GM12878 (cell line): Measurements from ENCODE around the gene PPP1R9B. TPM values are rescaled to one million over a fixed set of nuclear protein-coding genes. Genes with fewer than 3 reads are reported as not detected.

ENCODE experiments used
- ATAC-seq: fragments of 200-7000 bp; cut with Tn5 transposase; 3 replicates; pipeline ENCODE4 v1.9.1; 2020; ENCODE audit warnings: mild to moderate bottlenecking, moderate library complexity
- BruUV-seq: library from RNA; stranded (reverse); fragments of 400-500 nt; replicated peaks from 2 replicates; lab custom pipeline; 2021; lab: Mats Ljungman, UMichigan
- CTCF ChIA-PET: fragments of 300-600 bp; sonication (Branson Sonifier 250); formaldehyde crosslinking; extraction: SDS; loops from one replicate; lab custom pipeline; 2021; ENCODE audit warnings: inconsistent platforms; lab: Yijun Ruan, JAX
- POLR2A ChIA-PET: fragments of 350-600 bp; formaldehyde crosslinking; extraction: SDS; loops from one replicate; lab custom pipeline; 2021; ENCODE audit warnings: inconsistent platforms; lab: Charles Lee
- RAD21 ChIA-PET: fragments of 300-600 bp; sonication (Branson Sonifier 250); formaldehyde crosslinking; loops from one replicate; lab custom pipeline; 2023; ENCODE audit warnings: antibody characterized with exemption; ENCODE audit not compliant: unreplicated experiment; lab: Charles Lee
- SMC1A ChIA-PET: fragments of 300-600 bp; sonication (Branson Sonifier 250); formaldehyde crosslinking; loops from one replicate; lab custom pipeline; 2023; ENCODE audit not compliant: unreplicated experiment, uncharacterized antibody; lab: Charles Lee
- DNase-seq: peaks from one replicate; pipeline ENCODE4 v3.0.0-alpha.2; 2011; ENCODE audit warnings: low read depth, low spot score
- FAIRE-seq: peaks from 3 replicates; lab custom pipeline; 2011; peaks lifted over from hg19 to GRCh38; lab: Jason Lieb, UNC
- H2AFZ ChIP-seq: 2 replicates; pipeline ENCODE4 v1.6.0; 2011; ENCODE audit warnings: low read depth, low read length, control low read depth; ENCODE audit not compliant: control insufficient read depth
- H3K27ac ChIP-seq: 2 replicates; pipeline ENCODE4 v1.5.1; 2011; ENCODE audit warnings: control low read depth; ENCODE audit not compliant: control insufficient read depth, insufficient read depth
- H3K27me3 ChIP-seq, 2 experiments: replicated peaks in 1 of 2; 2 replicates each; pipeline versions ENCODE4 v1.6.0 to v1.6.1; 2011; ENCODE audit warnings: low read length in 1 of 2; ENCODE audit not compliant: control insufficient read depth in 2 of 2, insufficient read depth in 2 of 2
- H3K36me3 ChIP-seq, 2 experiments: 2 replicates each; pipeline ENCODE4 v1.5.1; 2011; ENCODE audit warnings: low read length in 1 of 2; ENCODE audit not compliant: control insufficient read depth in 2 of 2, insufficient read depth in 2 of 2
- H3K4me1 ChIP-seq: 2 replicates; pipeline ENCODE4 v1.6.1; 2011; ENCODE audit warnings: mild to moderate bottlenecking, low read length, moderate library complexity, mixed read lengths; ENCODE audit not compliant: control insufficient read depth, insufficient read depth
- H3K4me2 ChIP-seq: 2 replicates; pipeline ENCODE4 v1.6.0; 2011; ENCODE audit warnings: control low read depth; ENCODE audit not compliant: control insufficient read depth, insufficient read depth
- H3K4me3 ChIP-seq: fragments of 200-600 bp; sonication (generic); 2 replicates; pipeline ENCODE4 v1.5.1; 2016
- H3K79me2 ChIP-seq: 2 replicates; pipeline ENCODE4 v1.6.0; 2011; ENCODE audit warnings: low read length; ENCODE audit not compliant: control insufficient read depth, insufficient read depth
- H3K9ac ChIP-seq: 2 replicates; pipeline ENCODE4 v1.8.0; 2011; ENCODE audit warnings: low read length, control low read depth, mixed read lengths; ENCODE audit not compliant: control insufficient read depth, insufficient read depth
- H3K9me3 ChIP-seq: replicated peaks from 3 replicates; pipeline ENCODE4 v1.5.1; 2011; ENCODE audit warnings: mild to moderate bottlenecking, low read length; ENCODE audit not compliant: control insufficient read depth, insufficient read depth
- H4K20me1 ChIP-seq: 2 replicates; pipeline ENCODE4 v1.6.0; 2011; ENCODE audit not compliant: control insufficient read depth, insufficient read depth
- BRCA1 ChIP-seq: IDR thresholded peaks from 2 replicates; pipeline ENCODE4 v1.6.1; 2011; ENCODE audit warnings: low read depth, low read length, improper control_type of control experiment
- CREB1 ChIP-seq: IDR thresholded peaks from 2 replicates; pipeline ENCODE4 v1.6.1; 2012; ENCODE audit warnings: low read depth, mild to moderate bottlenecking, inconsistent platforms
- CREM ChIP-seq: IDR thresholded peaks from 2 replicates; pipeline ENCODE4 v1.6.1; 2014; ENCODE audit warnings: antibody characterized with exemption, low read depth
- HDGF ChIP-seq: fragments of 450-650 bp; IDR thresholded peaks from 2 replicates; pipeline ENCODE4 v1.6.1; 2016; ENCODE audit warnings: antibody characterized with exemption
- IRF4 ChIP-seq: IDR thresholded peaks from 2 replicates; pipeline ENCODE4 v1.6.1; 2011; ENCODE audit warnings: low read depth, low read length
- MEF2A ChIP-seq: IDR thresholded peaks from 2 replicates; pipeline ENCODE4 v1.6.1; 2011; ENCODE audit warnings: low read depth, mild to moderate bottlenecking, low read length, moderate library complexity; ENCODE audit not compliant: insufficient read depth
- MEF2B ChIP-seq: fragments of 450-650 bp; IDR thresholded peaks from 2 replicates; pipeline ENCODE4 v1.6.1; 2018; ENCODE audit warnings: mild to moderate bottlenecking, moderate library complexity; ENCODE audit not compliant: partially characterized antibody, poor library complexity, severe bottlenecking
- MYB ChIP-seq: fragments of 150-350 bp; IDR thresholded peaks from 2 replicates; pipeline ENCODE4 v1.6.1; 2014; ENCODE audit warnings: mild to moderate bottlenecking, low read depth, low read length, borderline replicate concordance
- NR2C1 ChIP-seq: fragments of 450-650 bp; IDR thresholded peaks from 2 replicates; pipeline ENCODE4 v1.6.1; 2017; ENCODE audit warnings: antibody characterized with exemption, mild to moderate bottlenecking, moderate library complexity
- NR2C2 ChIP-seq: IDR thresholded peaks from 2 replicates; pipeline ENCODE4 v1.6.1; 2011; ENCODE audit warnings: borderline replicate concordance, low read depth; ENCODE audit not compliant: control insufficient read depth, insufficient read length
- NR2F1 ChIP-seq: fragments of 450-650 bp; conservative IDR thresholded peaks from 2 replicates; pipeline ENCODE4 v1.6.1; 2017; ENCODE audit warnings: mild to moderate bottlenecking
- POLR2AphosphoS2 ChIP-seq: IDR thresholded peaks from 2 replicates; pipeline ENCODE4 v1.6.1; 2011; ENCODE audit warnings: low read depth, mild to moderate bottlenecking, low read length, improper control_type of control experiment, moderate library complexity
- RBBP5 ChIP-seq: fragments of 200-600 bp; sonication (generic); conservative IDR thresholded peaks from 2 replicates; pipeline ENCODE4 v1.6.1; 2016
- RFX5 ChIP-seq: IDR thresholded peaks from 2 replicates; pipeline ENCODE4 v1.6.1; 2011; ENCODE audit warnings: low read depth, low read length, improper control_type of control experiment
- SREBF1 ChIP-seq: IDR thresholded peaks from 2 replicates; pipeline ENCODE4 v1.6.1; 2012; ENCODE audit warnings: mild to moderate bottlenecking, low read length
- TCF7 ChIP-seq: IDR thresholded peaks from 2 replicates; pipeline ENCODE4 v1.6.1; 2014; ENCODE audit warnings: antibody characterized with exemption, borderline replicate concordance
- ZNF24 ChIP-seq: fragments of 450-650 bp; IDR thresholded peaks from 2 replicates; pipeline ENCODE4 v1.6.1; 2017; ENCODE audit warnings: antibody characterized with exemption, mild to moderate bottlenecking
- ZNF384 ChIP-seq: IDR thresholded peaks from 2 replicates; pipeline ENCODE4 v1.6.1; 2012; ENCODE audit warnings: low read depth, mild to moderate bottlenecking, low read length, improper control_type of control experiment, borderline replicate concordance
- WGBS: methylation state at CpG from one replicate; pipeline ENCODE4 v1.1.6; 2016; ENCODE audit warnings: low lambda C conversion rate; ENCODE audit not compliant: insufficient replicate concordance, insufficient coverage; ENCODE audit errors: missing lambda C conversion rate; 5-methylcytosine and 5-hydroxymethylcytosine counted together
- in situ Hi-C: fragments of 300-500 bp; cut with MboI; formaldehyde crosslinking; loops from 9 replicates; pipeline ENCODE4 v1.14.3; 2018; ENCODE audit warnings: mixed read lengths
- intact Hi-C: fragments of 100-400 bp; cut with micrococcal nuclease; formaldehyde crosslinking; loops from one replicate; pipeline ENCODE4 v1.14.2; 2022; ENCODE audit not compliant: unreplicated experiment
- polyA plus RNA-seq, 11 experiments: library from polyadenylated mRNA; depleted of rRNA in 4 of 11; unstranded in 6 of 11; stranded (reverse) in 5 of 11; fragments of >200 nt; fragmentation: Nextera tagmentation in 4 of 11; fragmentation: Illumina TruSeq in 1 of 11; extraction: Ambion mirVana in 4 of 11; extraction: Trizol in 1 of 11; gene quantifications; 1 replicate in 1 of 11; 2 replicates in 10 of 11; pipeline versions ENCODE4 v1.2.1 to v1.2.3, GENCODE V29; 2011 to 2016; ENCODE audit warnings: inconsistent platforms in 2 of 11, missing spikeins in 2 of 11, low read depth in 1 of 11
- total RNA-seq, 4 experiments: library from RNA; depleted of rRNA in 3 of 4; stranded (reverse); fragments of >200 nt in 3 of 4; fragmentation: Illumina TruSeq in 1 of 4; extraction: Trizol in 1 of 4; gene quantifications; 2 replicates each; pipeline versions ENCODE4 v1.2.1 to v1.2.3, GENCODE V29; 2013 to 2021
- TF ChIP-seq, protein P1 (sequence below): fragments of 450-650 bp; conservative IDR thresholded peaks from 2 replicates; pipeline ENCODE4 v1.6.1; 2017; ENCODE audit warnings: mild to moderate bottlenecking, moderate library complexity

PPP1R9B gene
- total and polyA plus RNA-seq, 10 of the 15 experiments (the other 5 are each of a cell fraction or from before 2014, with no cell fraction given) = 0.20 to 107 (median 37.5) TPM

DNA sequence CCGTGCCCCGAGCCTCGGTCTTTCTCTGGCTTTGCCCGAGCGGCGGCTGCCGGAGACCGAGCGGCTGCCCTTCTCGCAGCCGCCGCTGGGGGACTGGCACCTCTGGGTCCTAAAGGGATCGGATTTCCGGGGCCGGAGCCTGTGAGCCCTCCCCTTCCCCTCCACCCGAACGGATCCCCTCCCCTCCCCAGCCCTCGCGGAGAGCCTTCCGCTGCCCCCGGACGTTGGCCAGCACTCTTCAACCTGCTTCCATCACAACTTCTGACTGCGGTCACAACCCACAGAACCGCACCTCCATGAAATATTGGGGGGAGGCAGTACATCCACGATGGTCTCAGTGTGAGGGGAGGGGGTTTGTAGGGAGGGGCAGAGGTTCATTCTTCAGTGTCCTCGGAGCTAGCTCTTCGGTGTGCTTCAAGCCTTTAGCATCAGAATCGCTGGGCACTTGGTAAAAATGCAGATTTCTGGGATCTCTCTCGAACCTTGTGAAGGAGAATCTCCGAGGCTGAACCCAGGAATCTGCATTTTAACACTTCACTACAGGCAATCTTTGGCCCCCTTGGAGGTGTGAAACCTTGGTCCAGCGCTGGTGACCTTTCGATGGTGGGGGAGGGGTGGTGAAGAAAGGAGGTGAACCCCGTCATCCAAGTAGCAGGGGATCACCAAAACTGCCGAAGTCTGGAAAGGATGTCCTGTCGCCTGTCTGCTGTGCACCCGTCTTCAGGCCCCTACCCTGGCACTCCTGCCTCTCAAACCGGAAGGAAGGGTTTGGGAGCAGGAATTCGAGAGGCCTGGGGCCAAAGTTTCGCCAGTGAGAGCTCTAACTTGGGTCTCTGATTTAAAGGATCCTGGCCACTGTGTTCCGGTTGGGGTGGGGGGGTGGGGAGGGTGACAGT lies 812 bp upstream of the PPP1R9B start:
- no peak for FAIRE-seq
- ChIA-PET SMC1A (interaction anchor here (0.8 to 3.6 kb wide), 6 partner anchors 10 to 26 kb away, joined by 3 to 31 read pairs (median 4); partner anchors contain the start of genes SAMD14 and SGCA), CTCF (interaction anchor here (0.7 to 9.3 kb wide), 15 partner anchors 10 to 62 kb away, joined by 3 to 99 read pairs (median 6); partner anchors contain the start of gene SGCA), RAD21 (interaction anchor here (1.0 to 3.5 kb wide), 12 partner anchors 10 to 160 kb away, joined by 3 to 17 read pairs (median 6); partner anchors contain the start of genes SAMD14 and SGCA), POLR2A (interaction anchor here (0.6 to 2.2 kb wide), 14 partner anchors 10 to 1880 kb away, joined by 3 to 18 read pairs (median 4); partner anchors contain the start of genes ITGA3 and XYLT2)
- Histone ChIP-seq H3K4me2 (peak overlapping the region; percentile 89), H3K27ac (peak overlapping the region; percentile 89), H3K79me2 (peaks cover 53% of the 10 kb centered on the region), H3K9me3 (no peaks in the 10 kb centered on the region), H3K9ac (peak overlapping the region; percentile 88), H3K4me1 (peaks cover 46% of the 10 kb centered on the region), H2AFZ (peak overlapping the region; percentile 71), H3K4me3 (peak overlapping the region; percentile 95), H4K20me1 (no peaks in the 10 kb centered on the region; the same call in none of the 2 replicates), H3K36me3 (peaks cover 0 to 4% of the 10 kb centered on the region in 2 experiments; a peak in 2 of 4 replicates), H3K27me3 (no peaks in the 10 kb centered on the region)
- in situ Hi-C loops = no loop called here
- peak; percentile 67 for ATAC-seq
- intact Hi-C loops = no loop called here
- WGBS = 2% methylated on average over 23 of the region's 40 CpGs
- BruUV-seq = TSS peak; percentile 72
- DNase-seq = peak; percentile 63
- peak; percentile 95 for TF ChIP-seq NR2F1
- TF ChIP-seq MYB = no peak
- no peak for TF ChIP-seq RFX5
- no peak for TF ChIP-seq NR2C2
- TF ChIP-seq NR2C1 = peak; percentile 62; the same call in 1 of the 2 replicates
- peak; percentile 86 for TF ChIP-seq HDGF
- TF ChIP-seq RBBP5 = no peak
- no peak for TF ChIP-seq SREBF1
- TF ChIP-seq ZNF24 = no peak
- peak; percentile 30 for TF ChIP-seq MEF2B
- no peak for TF ChIP-seq BRCA1
- no peak for TF ChIP-seq CREB1
- TF ChIP-seq, protein P1, sequence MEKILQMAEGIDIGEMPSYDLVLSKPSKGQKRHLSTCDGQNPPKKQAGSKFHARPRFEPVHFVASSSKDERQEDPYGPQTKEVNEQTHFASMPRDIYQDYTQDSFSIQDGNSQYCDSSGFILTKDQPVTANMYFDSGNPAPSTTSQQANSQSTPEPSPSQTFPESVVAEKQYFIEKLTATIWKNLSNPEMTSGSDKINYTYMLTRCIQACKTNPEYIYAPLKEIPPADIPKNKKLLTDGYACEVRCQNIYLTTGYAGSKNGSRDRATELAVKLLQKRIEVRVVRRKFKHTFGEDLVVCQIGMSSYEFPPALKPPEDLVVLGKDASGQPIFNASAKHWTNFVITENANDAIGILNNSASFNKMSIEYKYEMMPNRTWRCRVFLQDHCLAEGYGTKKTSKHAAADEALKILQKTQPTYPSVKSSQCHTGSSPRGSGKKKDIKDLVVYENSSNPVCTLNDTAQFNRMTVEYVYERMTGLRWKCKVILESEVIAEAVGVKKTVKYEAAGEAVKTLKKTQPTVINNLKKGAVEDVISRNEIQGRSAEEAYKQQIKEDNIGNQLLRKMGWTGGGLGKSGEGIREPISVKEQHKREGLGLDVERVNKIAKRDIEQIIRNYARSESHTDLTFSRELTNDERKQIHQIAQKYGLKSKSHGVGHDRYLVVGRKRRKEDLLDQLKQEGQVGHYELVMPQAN = peak; percentile 31; the same call in 1 of the 2 replicates
- TF ChIP-seq IRF4 = no peak
- 0 out of 2 replicates have a peak, but pooled peaks have one; percentile 17 for TF ChIP-seq MEF2A
- TF ChIP-seq TCF7 = no peak
- TF ChIP-seq ZNF384 = no peak
- no peak for TF ChIP-seq POLR2AphosphoS2
- TF ChIP-seq CREM = no peak; the same call in 1 of the 2 replicates
